H1 (cell line): ENCODE results near the gene SLC35F3. TPM values are rescaled to one million over a fixed set of nuclear protein-coding genes. Genes with fewer than 3 reads are reported as not detected.

Source experiments
- CHD7 ChIP-seq: fragments of 300-600 bp; sonication (generic); IDR thresholded peaks from 2 replicates; pipeline ENCODE4 v1.7.1; 2012; ENCODE audit warnings: low read length, moderate library complexity, mild to moderate bottlenecking, inconsistent platforms; ENCODE audit not compliant: insufficient replicate concordance
- HDAC6 ChIP-seq: IDR thresholded peaks from one replicate; pipeline ENCODE4 v1.7.1; 2012; ENCODE audit warnings: low read depth, mild to moderate bottlenecking, inconsistent platforms, low read length, moderate library complexity
- KDM1A ChIP-seq: fragments of 200-600, 300-600 bp; sonication (generic); IDR thresholded peaks from 2 replicates; pipeline ENCODE4 v1.7.1; 2016; ENCODE audit warnings: mild to moderate bottlenecking, low read length, borderline replicate concordance
- polyA plus RNA-seq, 7 experiments: library from polyadenylated mRNA; depleted of rRNA in 3 of 7; stranded (reverse) in 5 of 7; unstranded in 2 of 7; fragments of >200 nt in 5 of 7; fragments of 200-250 nt in 2 of 7; gene quantifications; 1 replicate in 5 of 7; 2 replicates in 1 of 7; 4 replicates in 1 of 7; pipeline versions ENCODE4 v1.2.1 to v1.2.3, GENCODE V29; 2011 to 2013; ENCODE audit warnings: missing spikeins in 2 of 7, mixed read lengths in 2 of 7
- total RNA-seq: library from RNA; stranded (reverse); fragmentation: NEBNext Ultra II Directional; extraction: Animal tissue kit (Norgen Biotek cat#: 25700); gene quantifications from 2 replicates; pipeline ENCODE4 v1.2.1, GENCODE V29; 2021

SLC35F3 gene
- total and polyA plus RNA-seq, 2 of the 8 experiments (the other 6 are each of a cell fraction or from before 2014, with no cell fraction given), result 0.78 to 1.2 TPM

- no peak for TF ChIP-seq CHD7
- TF ChIP-seq HDAC6, result no peak
- no peak for TF ChIP-seq KDM1A
Observed at GRCh38 chr1:234094172-234094571, 189.7 kb downstream of the SLC35F3 start (continued).
